ENCODE data around the gene OR2K2.
"Not testable (repeated sequence)": the region's sequence is repeated elsewhere in the genome, so short reads cannot be mapped to it uniquely, and the experiment has no call there.

OR2K2 gene

DNA sequence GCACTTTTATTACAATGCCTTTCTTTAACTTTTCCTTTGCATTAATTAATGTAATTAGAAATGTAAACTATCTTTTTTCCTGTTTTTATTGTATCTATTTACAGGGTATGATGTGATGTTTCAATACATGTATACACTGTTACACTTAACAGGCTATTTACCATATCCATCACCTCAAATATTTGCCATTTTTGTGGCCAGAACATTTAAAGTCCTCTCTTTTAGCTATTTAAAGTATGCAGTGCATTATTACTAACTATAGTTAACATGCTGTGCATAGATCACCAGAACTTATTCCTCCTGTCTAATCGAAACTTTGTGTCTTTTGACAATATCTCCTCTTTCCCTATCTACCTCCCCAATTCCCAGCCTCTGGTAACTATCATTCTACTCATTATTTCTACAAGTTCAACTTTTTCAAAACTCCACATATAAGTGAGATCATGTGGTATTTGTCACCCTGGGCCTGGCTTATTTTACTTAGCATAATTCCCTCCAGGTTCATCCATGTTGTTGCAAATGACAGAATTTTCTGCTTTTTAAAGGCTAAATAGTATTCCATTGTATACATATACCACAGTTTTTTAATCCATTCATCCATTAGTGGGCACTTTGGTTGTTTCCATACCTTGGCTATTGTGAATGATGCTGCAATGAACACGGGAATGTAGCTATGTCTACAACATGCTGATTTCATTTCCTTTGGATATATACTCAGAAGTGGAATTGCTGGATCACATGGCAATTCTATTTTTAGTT, 32.8 kb downstream of the OR2K2 start:
- DNase-seq (ENCODE audit: low spot score), result no peak

- DNase-seq (ENCODE audit: low spot score), result no peak
These were observed 35.2 kb downstream of the OR2K2 start for GRCh38 chr9:111294691-111295451.

GRCh38 chr9:111287127-111287526, 42.9 kb downstream of the OR2K2 start:
- DNase-seq (ENCODE audit: low spot score), result no peak

DNA sequence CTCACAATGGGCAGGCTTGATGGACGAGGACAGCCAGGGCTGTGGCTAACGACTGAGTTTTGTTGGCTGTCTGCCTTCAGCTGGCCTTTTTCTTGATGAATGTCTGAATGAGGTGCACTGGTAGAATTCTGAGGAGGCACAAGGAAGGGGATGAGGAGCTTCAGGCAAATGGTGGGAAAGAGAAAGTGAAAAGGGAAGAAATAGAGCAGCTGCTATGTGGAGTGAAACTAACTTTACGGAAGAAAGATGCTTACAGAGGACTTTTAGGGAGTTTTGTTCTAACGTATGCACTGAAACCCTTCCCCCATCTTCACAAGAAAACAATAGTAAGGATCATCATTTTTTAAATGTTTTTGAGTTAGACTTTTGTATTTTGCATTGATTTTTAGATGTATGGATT, 45.3 kb downstream of the OR2K2 start:
- no peak for DNase-seq (ENCODE audit: low spot score)

DNA sequence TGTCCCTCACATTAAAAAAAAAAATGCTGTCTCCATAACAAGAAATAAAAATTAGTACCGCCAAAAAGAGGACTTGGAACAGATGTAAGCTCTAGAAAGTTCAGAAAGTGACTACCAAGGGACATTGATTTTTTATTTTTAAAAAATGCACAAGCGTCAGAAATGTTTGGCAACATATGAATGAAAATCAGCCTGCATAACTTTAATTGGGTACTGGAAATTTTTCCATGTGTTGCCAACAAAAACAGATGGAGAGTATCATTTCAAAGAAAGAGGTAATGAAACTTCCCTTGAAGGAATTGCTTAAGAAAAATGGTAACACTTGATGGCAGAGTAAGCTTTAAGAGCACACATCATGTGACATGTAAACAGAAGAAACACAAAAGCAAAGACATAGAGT, 47.2 kb downstream of the OR2K2 start:
- DNase-seq (ENCODE audit: low spot score), result no peak

GRCh38 chr9:111280795-111281194, 49.2 kb downstream of the OR2K2 start:
- DNase-seq (ENCODE audit: low spot score), result not testable (repeated sequence)

All from NAMALWA (cell line).